B cell (primary cell): Measurements from ENCODE around the gene RPL23. TPM values are rescaled to one million over a fixed set of nuclear protein-coding genes. Genes with fewer than 3 reads are reported as not detected.
A peak's percentile ranks its signal among the peaks of the same experiment; 100 is the strongest.

Source experiments
- ATAC-seq: fragments of 200-7000 bp; cut with Tn5 transposase; one replicate; pipeline ENCODE4 v1.10.0; 2021; ENCODE audit warnings: low read depth, mild to moderate bottlenecking, moderate number of reproducible peaks, moderate library complexity
- CTCF ChIA-PET: fragments of 350-600 bp; sonication (Branson Sonifier 250); formaldehyde crosslinking; loops from one replicate; lab custom pipeline; 2021; ENCODE audit warnings: antibody characterized with exemption, inconsistent platforms; lab: Charles Lee
- POLR2A ChIA-PET: fragments of 350-600 bp; sonication (Branson Sonifier 250); formaldehyde crosslinking; loops from one replicate; lab custom pipeline; 2021; ENCODE audit warnings: antibody characterized with exemption; lab: Charles Lee
- DNase-seq: peaks from one replicate; pipeline ENCODE4 v3.0.0; 2013
- H2AFZ ChIP-seq: 2 replicates; pipeline ENCODE4 v1.6.1; 2012; ENCODE audit warnings: mild to moderate bottlenecking, low read depth, low read length; ENCODE audit not compliant: insufficient read depth, poor library complexity, severe bottlenecking
- H3K27ac ChIP-seq, 2 donors: 1 replicate in 1 of 2; 2 replicates in 1 of 2; pipeline ENCODE4 v1.5.1; 2012 to 2013; ENCODE audit warnings: low read length in 2 of 2, mild to moderate bottlenecking in 2 of 2, moderate library complexity in 1 of 2
- H3K27me3 ChIP-seq, 4 experiments: fragments of 200-600 bp in 1 of 4; sonication (generic) in 1 of 4; replicated peaks in 1 of 4; 1 replicate in 2 of 4; 2 replicates in 2 of 4; pipeline versions ENCODE4 v1.6.1 to v1.7.0; 2013 to 2016; ENCODE audit warnings: low read length in 3 of 4, mild to moderate bottlenecking in 2 of 4, mixed read lengths in 1 of 4, moderate library complexity in 1 of 4; ENCODE audit not compliant: insufficient read depth in 4 of 4, control insufficient read depth in 3 of 4; ENCODE audit errors: control extremely low read depth in 1 of 4
- H3K36me3 ChIP-seq, 2 experiments: replicated peaks in 1 of 2; 1 replicate in 1 of 2; 2 replicates in 1 of 2; pipeline versions ENCODE4 v1.6.1 to v1.7.1; 2013; ENCODE audit warnings: low read length in 1 of 2; ENCODE audit not compliant: insufficient read depth in 2 of 2, control insufficient read depth in 1 of 2; ENCODE audit errors: control extremely low read depth in 1 of 2, extremely low read depth in 1 of 2
- H3K4me1 ChIP-seq, 2 donors: fragments of 200-600 bp in 1 of 2; sonication (generic) in 1 of 2; 1 replicate in 1 of 2; 2 replicates in 1 of 2; pipeline versions ENCODE4 v1.5.1 to v1.6.1; 2013 to 2017; ENCODE audit warnings: low read length in 2 of 2; ENCODE audit not compliant: control insufficient read depth in 2 of 2, insufficient read depth in 2 of 2
- H3K4me2 ChIP-seq: replicated peaks from 2 replicates; pipeline ENCODE3; 2012; ENCODE audit warnings: mild to moderate bottlenecking, low read depth, low read length; ENCODE audit not compliant: poor library complexity, severe bottlenecking
- H3K4me3 ChIP-seq, 5 experiments: fragments of 200-600 bp in 1 of 5; sonication (generic) in 1 of 5; 1 replicate in 3 of 5; 2 replicates in 2 of 5; pipeline versions ENCODE4 v1.5.1 to v1.7.0; 2011 to 2016; ENCODE audit warnings: low read length in 4 of 5, mild to moderate bottlenecking in 4 of 5, low read depth in 2 of 5, control low read depth in 1 of 5, moderate library complexity in 1 of 5; ENCODE audit not compliant: insufficient read depth in 1 of 5; ENCODE audit errors: control extremely low read depth in 1 of 5, extremely low read depth in 1 of 5
- H3K79me2 ChIP-seq: fragments of 200-600 bp; sonication (generic); one replicate; pipeline ENCODE4 v1.6.0; 2016; ENCODE audit warnings: low read length; ENCODE audit not compliant: control insufficient read depth, insufficient read depth
- H3K9ac ChIP-seq: fragments of 200-600 bp; sonication (generic); 2 replicates; pipeline ENCODE4 v1.6.1; 2017; ENCODE audit warnings: mild to moderate bottlenecking, low read length, moderate library complexity
- H3K9me3 ChIP-seq, 3 donors: one replicate each; pipeline versions ENCODE4 v1.6.1 to v1.7.1; 2013; ENCODE audit warnings: low read length in 2 of 3; ENCODE audit not compliant: control insufficient read depth in 2 of 3, insufficient read depth in 1 of 3; ENCODE audit errors: control extremely low read depth in 1 of 3
- H4K20me1 ChIP-seq: 2 replicates; pipeline ENCODE4 v1.6.0; 2012; ENCODE audit warnings: mild to moderate bottlenecking, low read length; ENCODE audit not compliant: insufficient read depth, control insufficient read depth, poor library complexity, severe bottlenecking
- H3K27ac Mint-ChIP-seq: one replicate; pipeline ENCODE4 v1.8.0; 2021; ENCODE audit warnings: mixed read lengths
- H3K27me3 Mint-ChIP-seq: one replicate; pipeline ENCODE4 v1.8.0; 2021; ENCODE audit warnings: mixed read lengths
- H3K4me1 Mint-ChIP-seq: one replicate; pipeline ENCODE4 v1.8.0; 2021; ENCODE audit warnings: mixed read lengths
- H3K4me3 Mint-ChIP-seq: one replicate; pipeline ENCODE4 v1.8.0; 2021; ENCODE audit warnings: mixed read lengths
- H3K9me3 Mint-ChIP-seq: one replicate; pipeline ENCODE4 v1.8.0; 2022; ENCODE audit warnings: mixed read lengths; ENCODE audit not compliant: insufficient read depth
- EZH2 ChIP-seq: IDR thresholded peaks from 2 replicates; pipeline ENCODE4 v1.6.1; 2012; ENCODE audit warnings: borderline replicate concordance, low read depth, mild to moderate bottlenecking, moderate library complexity, low read length; ENCODE audit not compliant: insufficient read depth, poor library complexity, severe bottlenecking
- WGBS: methylation state at CpG from one replicate; pipeline ENCODE4 v1.1.5; 2013; ENCODE audit warnings: missing lambda C conversion rate; ENCODE audit not compliant: insufficient coverage; 5-methylcytosine and 5-hydroxymethylcytosine counted together
- intact Hi-C: fragments of 100-400 bp; cut with micrococcal nuclease; formaldehyde crosslinking; loops from one replicate; pipeline ENCODE4 v1.10.0; 2022
- polyA plus RNA-seq: library from polyadenylated mRNA; depleted of rRNA; stranded (reverse); fragments of >200 nt; gene quantifications from 2 replicates; pipeline ENCODE4 v1.2.3, GENCODE V29; 2012
- total RNA-seq, 2 donors: library from RNA; stranded (reverse); fragments of 120-200 nt in 1 of 2; gene quantifications; 1 replicate in 1 of 2; 2 replicates in 1 of 2; pipeline versions ENCODE4 v1.2.3 to v1.2.4, GENCODE V29; 2013 to 2022
- TF ChIP-seq, protein P1 (sequence below): fragments of 200-600 bp; IDR thresholded peaks from one replicate; pipeline ENCODE4 v1.8.0; 2022; ENCODE audit warnings: antibody characterized with exemption, mild to moderate bottlenecking

The RPL23 gene
- total and polyA plus RNA-seq, 2 donors (not counting 1 experiment from before 2014, with no cell fraction given), result 1,753 to 2,282 TPM

DNA sequence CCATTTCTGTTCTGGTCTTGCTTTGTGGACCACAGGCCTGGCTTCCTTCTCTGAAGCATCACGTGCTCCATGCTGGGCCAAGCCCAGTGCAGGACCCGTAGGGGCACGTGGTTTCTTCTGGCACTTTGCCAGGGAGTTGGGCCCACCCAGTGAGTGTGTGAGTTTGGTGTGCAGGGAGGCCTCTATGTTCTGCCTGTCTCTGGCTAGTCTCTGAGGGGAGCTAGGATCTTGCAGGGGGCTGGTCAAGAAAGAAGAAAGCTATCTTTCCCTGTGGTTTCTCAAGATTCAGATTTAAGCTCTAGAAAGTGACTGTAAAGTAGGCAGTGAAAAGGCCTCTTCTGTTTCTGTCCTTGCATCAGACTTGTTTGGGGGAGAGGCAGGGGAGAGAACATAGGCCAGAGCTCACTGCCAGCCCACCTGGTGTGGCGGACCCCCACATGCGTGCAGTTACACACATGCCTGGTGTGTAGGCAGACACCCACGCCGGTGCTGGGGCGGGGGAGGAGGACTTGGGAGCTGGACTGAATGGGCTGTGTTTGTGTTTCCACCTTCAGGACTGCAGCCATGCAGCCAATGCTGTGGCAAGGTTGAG lies 28.2 kb upstream of the RPL23 start:
- no peaks in the 10 kb centered on the region for H3K9me3 ChIP-seq
- peaks cover 100% of the 10 kb centered on the region for H3K79me2 ChIP-seq
- H3K9me3 Mint-ChIP-seq, result no peaks in the 10 kb centered on the region
- no peak overlapping the region for H3K4me3 Mint-ChIP-seq
- H2AFZ ChIP-seq, result no peak overlapping the region
- H3K27ac ChIP-seq, result peak overlapping the region; percentile 13 to 31
- CTCF ChIA-PET, result interaction anchor here (0.6 to 1.1 kb wide), 2 partner anchors 45 to 293 kb away, joined by 3 read pairs; no protein-coding TSS in a partner anchor
- no peak for DNase-seq
- H3K27me3 Mint-ChIP-seq, result no peaks in the 10 kb centered on the region
- peaks cover 54 to 77% of the 10 kb centered on the region in 2 donors for H3K4me1 ChIP-seq
- H3K4me2 ChIP-seq, result peak overlapping the region; percentile 20
- H3K36me3 ChIP-seq, result peaks cover 0 to 69% of the 10 kb centered on the region in 2 experiments
- intact Hi-C loops, result no loop called here
- no peak for ATAC-seq
- H4K20me1 ChIP-seq, result peaks cover 99% of the 10 kb centered on the region
- H3K27me3 ChIP-seq, result no peaks in the 10 kb centered on the region
- no peak overlapping the region for H3K4me3 ChIP-seq
- H3K9ac ChIP-seq, result no peak overlapping the region
- POLR2A ChIA-PET, result no interaction called here
- H3K27ac Mint-ChIP-seq, result peak overlapping the region; percentile 53
- 51% methylated on average over 8 of the region's 8 CpGs for WGBS
- peaks cover 78% of the 10 kb centered on the region for H3K4me1 Mint-ChIP-seq
- TF ChIP-seq, protein P1, sequence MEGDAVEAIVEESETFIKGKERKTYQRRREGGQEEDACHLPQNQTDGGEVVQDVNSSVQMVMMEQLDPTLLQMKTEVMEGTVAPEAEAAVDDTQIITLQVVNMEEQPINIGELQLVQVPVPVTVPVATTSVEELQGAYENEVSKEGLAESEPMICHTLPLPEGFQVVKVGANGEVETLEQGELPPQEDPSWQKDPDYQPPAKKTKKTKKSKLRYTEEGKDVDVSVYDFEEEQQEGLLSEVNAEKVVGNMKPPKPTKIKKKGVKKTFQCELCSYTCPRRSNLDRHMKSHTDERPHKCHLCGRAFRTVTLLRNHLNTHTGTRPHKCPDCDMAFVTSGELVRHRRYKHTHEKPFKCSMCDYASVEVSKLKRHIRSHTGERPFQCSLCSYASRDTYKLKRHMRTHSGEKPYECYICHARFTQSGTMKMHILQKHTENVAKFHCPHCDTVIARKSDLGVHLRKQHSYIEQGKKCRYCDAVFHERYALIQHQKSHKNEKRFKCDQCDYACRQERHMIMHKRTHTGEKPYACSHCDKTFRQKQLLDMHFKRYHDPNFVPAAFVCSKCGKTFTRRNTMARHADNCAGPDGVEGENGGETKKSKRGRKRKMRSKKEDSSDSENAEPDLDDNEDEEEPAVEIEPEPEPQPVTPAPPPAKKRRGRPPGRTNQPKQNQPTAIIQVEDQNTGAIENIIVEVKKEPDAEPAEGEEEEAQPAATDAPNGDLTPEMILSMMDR, result no peak
- no peak for TF ChIP-seq EZH2
